ENCODE measurements around the gene MYLK.

DNA sequence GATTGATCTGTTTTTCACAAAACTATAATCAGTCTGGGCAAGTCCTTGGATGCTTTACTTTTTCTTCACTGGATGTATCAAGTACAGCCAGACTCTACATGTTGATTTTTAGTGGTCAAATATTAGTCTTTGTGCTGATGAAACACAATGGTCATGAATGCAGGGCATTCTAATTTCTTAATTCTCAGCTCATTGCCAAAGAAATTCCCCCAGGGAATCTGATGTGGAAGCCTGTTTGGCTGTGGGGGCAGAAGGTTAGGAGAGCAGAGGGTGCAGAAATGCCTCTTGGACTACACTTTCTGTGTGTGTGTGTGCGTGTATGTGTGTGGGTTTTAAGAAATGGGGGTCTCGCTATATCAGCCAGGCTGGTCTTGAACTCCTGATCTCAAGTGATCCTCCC is 250.6 kb downstream of the MYLK start:
- TF ChIP-seq POLR2A (IDR thresholded peaks at IDR 0.05), result no peak
- TF ChIP-seq, protein P1, sequence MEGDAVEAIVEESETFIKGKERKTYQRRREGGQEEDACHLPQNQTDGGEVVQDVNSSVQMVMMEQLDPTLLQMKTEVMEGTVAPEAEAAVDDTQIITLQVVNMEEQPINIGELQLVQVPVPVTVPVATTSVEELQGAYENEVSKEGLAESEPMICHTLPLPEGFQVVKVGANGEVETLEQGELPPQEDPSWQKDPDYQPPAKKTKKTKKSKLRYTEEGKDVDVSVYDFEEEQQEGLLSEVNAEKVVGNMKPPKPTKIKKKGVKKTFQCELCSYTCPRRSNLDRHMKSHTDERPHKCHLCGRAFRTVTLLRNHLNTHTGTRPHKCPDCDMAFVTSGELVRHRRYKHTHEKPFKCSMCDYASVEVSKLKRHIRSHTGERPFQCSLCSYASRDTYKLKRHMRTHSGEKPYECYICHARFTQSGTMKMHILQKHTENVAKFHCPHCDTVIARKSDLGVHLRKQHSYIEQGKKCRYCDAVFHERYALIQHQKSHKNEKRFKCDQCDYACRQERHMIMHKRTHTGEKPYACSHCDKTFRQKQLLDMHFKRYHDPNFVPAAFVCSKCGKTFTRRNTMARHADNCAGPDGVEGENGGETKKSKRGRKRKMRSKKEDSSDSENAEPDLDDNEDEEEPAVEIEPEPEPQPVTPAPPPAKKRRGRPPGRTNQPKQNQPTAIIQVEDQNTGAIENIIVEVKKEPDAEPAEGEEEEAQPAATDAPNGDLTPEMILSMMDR (IDR thresholded peaks at IDR 0.05), result no peak
